Colonic mucosa (tissue), 4 donors: ENCODE results near the gene PRKCE. TPM values are rescaled to one million over a fixed set of nuclear protein-coding genes. Genes with fewer than 3 reads are reported as not detected.

Source experiments
- DNase-seq: peaks from one replicate; pipeline ENCODE4 v3.0.0-alpha.2; 2020
- H3K27ac ChIP-seq: fragments of 200-600 bp; one replicate; pipeline ENCODE4 v1.8.0; 2021
- H3K27me3 ChIP-seq: fragments of 200-600 bp; one replicate; pipeline ENCODE4 v1.8.0; 2021
- H3K36me3 ChIP-seq: fragments of 200-600 bp; one replicate; pipeline ENCODE4 v1.8.0; 2021
- H3K4me1 ChIP-seq: fragments of 200-600 bp; one replicate; pipeline ENCODE4 v1.8.0; 2021; ENCODE audit warnings: mild to moderate bottlenecking
- H3K4me3 ChIP-seq: fragments of 200-600 bp; one replicate; pipeline ENCODE4 v1.8.0; 2021
- H3K9ac ChIP-seq, 2 donors: one replicate each; pipeline ENCODE4 v1.7.0; 2013; ENCODE audit warnings: control low read depth in 2 of 2, low read depth in 2 of 2, low read length in 2 of 2
- H3K9me3 ChIP-seq: fragments of 200-600 bp; one replicate; pipeline ENCODE4 v1.8.0; 2021
- intact Hi-C: fragments of 100-400 bp; cut with DNase I; formaldehyde crosslinking; loops from one replicate; pipeline ENCODE4 v1.14.1; 2022
- total RNA-seq, 2 donors: library from RNA; stranded (reverse); fragmentation: NEBNext Ultra II Directional in 1 of 2; extraction: Animal tissue kit (Norgen Biotek cat#: 25700) in 1 of 2; gene quantifications; one replicate each; pipeline ENCODE4 v1.2.1, GENCODE V29; 2021
- TF ChIP-seq, protein P1 (sequence below): fragments of 200-600 bp; IDR thresholded peaks from one replicate; pipeline ENCODE4 v1.8.0; 2022; ENCODE audit warnings: antibody characterized with exemption, mild to moderate bottlenecking
- donor health status: healthy.
- donor health status: DM: no; HTN: no; CAD: no.
- donor health status: DM: no; HTN: no; CAD: no.

The PRKCE gene
- total RNA-seq, 2 donors from 2014 or later: 17.5 to 25.8 TPM

DNA sequence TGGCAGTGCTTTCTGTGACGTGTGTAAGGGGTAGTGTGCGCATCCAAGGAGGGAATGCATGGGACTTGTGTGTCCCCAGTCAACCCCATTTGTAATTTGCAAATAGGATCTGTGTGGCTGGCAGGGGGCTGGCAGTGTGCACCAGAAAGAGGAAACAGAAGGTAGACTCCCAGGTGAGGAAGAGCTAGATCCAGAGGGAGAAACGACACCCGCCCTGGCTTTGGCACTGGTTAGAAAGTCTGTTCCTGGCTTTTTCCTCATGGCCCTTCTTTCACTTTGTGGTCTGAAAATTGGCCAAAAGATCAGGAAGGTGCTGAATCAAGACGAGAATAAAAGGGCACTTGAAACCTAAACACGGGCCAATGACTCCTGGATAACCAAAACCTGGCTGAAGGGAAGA lies 33.3 kb downstream of the PRKCE start:
- intact Hi-C loops: no loop called here
- H3K9me3 ChIP-seq: no peaks in the 10 kb centered on the region
- H3K27ac ChIP-seq: peak overlapping the region; percentile 50
- H3K27me3 ChIP-seq: no peaks in the 10 kb centered on the region
- no peaks in the 10 kb centered on the region for H3K36me3 ChIP-seq
- TF ChIP-seq, protein P1, sequence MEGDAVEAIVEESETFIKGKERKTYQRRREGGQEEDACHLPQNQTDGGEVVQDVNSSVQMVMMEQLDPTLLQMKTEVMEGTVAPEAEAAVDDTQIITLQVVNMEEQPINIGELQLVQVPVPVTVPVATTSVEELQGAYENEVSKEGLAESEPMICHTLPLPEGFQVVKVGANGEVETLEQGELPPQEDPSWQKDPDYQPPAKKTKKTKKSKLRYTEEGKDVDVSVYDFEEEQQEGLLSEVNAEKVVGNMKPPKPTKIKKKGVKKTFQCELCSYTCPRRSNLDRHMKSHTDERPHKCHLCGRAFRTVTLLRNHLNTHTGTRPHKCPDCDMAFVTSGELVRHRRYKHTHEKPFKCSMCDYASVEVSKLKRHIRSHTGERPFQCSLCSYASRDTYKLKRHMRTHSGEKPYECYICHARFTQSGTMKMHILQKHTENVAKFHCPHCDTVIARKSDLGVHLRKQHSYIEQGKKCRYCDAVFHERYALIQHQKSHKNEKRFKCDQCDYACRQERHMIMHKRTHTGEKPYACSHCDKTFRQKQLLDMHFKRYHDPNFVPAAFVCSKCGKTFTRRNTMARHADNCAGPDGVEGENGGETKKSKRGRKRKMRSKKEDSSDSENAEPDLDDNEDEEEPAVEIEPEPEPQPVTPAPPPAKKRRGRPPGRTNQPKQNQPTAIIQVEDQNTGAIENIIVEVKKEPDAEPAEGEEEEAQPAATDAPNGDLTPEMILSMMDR: no peak
- H3K9ac ChIP-seq: peak overlapping the region in 1 of 2 donors; percentile 65
- H3K4me1 ChIP-seq: no peaks in the 10 kb centered on the region
- no peak overlapping the region for H3K4me3 ChIP-seq
- DNase-seq: no peak

DNA sequence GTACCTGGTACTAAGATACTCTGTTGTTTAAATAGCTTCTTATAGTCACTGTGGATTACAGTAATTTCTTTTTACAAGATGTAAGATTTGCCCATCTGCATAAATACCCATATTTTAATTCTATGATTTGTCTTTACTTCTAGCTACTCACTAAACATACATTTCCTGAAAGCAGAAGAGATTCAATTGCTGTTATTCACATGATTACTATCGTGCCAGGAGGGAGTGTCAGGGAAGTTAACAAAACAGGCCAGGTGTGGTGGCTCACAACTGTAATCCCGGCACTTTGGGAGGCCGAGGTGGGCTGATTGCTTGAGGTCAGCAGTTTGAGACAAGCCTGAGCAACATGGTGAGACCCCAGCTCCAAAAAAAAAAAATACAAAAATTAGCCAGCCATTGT lies 33.8 kb downstream of the PRKCE start:
- H3K9me3 ChIP-seq: no peaks in the 10 kb centered on the region
- peak; percentile 54 for DNase-seq
- TF ChIP-seq, protein P1: no peak
- peak overlapping the region; percentile 50 for H3K27ac ChIP-seq
- H3K9ac ChIP-seq: no peak overlapping the region
- H3K4me3 ChIP-seq: no peak overlapping the region
- intact Hi-C loops: no loop called here
- H3K36me3 ChIP-seq: no peaks in the 10 kb centered on the region
- no peaks in the 10 kb centered on the region for H3K4me1 ChIP-seq
- no peaks in the 10 kb centered on the region for H3K27me3 ChIP-seq

GRCh38 chr2:45687964-45688363 lies 36.5 kb downstream of the PRKCE start:
- DNase-seq: no peak
- intact Hi-C loops: no loop called here
- Histone ChIP-seq H3K9ac (no peak overlapping the region), H3K4me3 (no peak overlapping the region), H3K9me3 (no peaks in the 10 kb centered on the region), H3K4me1 (no peaks in the 10 kb centered on the region), H3K36me3 (no peaks in the 10 kb centered on the region), H3K27ac (no peak overlapping the region), H3K27me3 (no peaks in the 10 kb centered on the region)
- TF ChIP-seq, protein P1: no peak

DNA sequence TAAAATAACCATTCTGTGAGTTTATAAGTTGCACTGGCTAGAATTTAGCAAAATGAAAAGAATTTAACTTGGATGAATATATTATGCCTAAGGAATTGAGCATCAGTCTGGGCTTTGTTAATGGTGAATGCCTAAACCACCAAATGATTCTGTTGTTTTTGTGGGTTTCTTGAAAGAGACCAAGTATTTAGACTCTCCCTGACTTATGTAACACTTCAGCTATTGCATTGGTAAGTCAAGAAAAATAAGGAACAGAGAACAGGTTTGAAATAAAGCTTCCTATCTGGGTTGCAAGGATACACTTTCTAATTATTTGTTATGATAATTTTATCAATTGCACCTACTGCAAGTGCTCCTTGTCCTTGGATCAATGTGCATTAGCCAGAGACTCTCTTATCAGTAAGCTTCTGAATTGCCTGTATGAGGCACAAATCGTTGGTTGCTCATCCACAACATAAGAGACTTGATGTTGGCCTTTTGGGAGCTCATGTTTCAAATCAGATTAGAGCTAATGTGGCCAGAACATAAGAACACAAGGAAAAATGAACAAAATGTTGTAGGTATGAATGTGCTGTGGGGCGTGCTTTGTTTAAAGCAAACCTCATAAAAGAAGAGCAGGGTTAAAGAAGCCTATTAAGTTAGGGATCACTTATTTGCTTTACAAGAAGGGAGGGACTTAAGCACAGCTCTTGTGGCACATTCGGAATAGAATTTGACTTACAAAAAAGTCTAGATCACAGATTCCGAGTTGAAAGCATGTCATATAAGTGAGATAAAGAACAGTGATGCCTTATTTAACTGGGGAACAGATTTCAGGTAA lies 37.2 kb downstream of the PRKCE start:
- Histone ChIP-seq H3K4me3 (no peak overlapping the region), H3K36me3 (no peaks in the 10 kb centered on the region), H3K27ac (no peak overlapping the region), H3K9me3 (no peaks in the 10 kb centered on the region), H3K27me3 (no peaks in the 10 kb centered on the region), H3K9ac (peak overlapping the region in 1 of 2 donors; percentile 47), H3K4me1 (no peaks in the 10 kb centered on the region)
- intact Hi-C loops: no loop called here
- no peak for DNase-seq
- TF ChIP-seq, protein P1: no peak

DNA sequence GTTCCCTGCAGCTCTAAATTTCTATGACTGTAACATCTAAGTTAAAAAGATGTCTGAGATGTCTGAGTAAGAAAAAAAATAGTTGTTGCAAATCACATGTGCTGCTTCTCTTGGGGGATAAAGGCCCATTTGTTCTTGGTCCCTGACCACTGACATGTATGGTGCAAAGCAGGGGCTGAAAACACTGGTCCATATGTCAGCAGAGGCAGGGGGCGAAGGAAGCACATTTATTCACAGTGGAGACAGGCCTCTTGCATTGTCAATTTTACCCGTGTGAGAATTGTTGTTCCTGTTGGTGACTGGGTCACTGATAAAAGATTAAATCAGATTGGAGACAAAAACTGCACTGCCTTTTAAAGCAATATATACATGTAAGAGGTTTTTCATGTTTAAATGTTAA lies 38.8 kb downstream of the PRKCE start:
- TF ChIP-seq, protein P1: no peak
- Histone ChIP-seq H3K9ac (no peak overlapping the region), H3K4me1 (no peaks in the 10 kb centered on the region), H3K4me3 (no peak overlapping the region), H3K9me3 (no peaks in the 10 kb centered on the region), H3K27ac (no peak overlapping the region), H3K27me3 (no peaks in the 10 kb centered on the region), H3K36me3 (no peaks in the 10 kb centered on the region)
- DNase-seq: no peak
- intact Hi-C loops: no loop called here
